Endothelial cell of umbilical vein (primary cell): ENCODE results near the gene KLHL1. TPM values are rescaled to one million over a fixed set of nuclear protein-coding genes. Genes with fewer than 3 reads are reported as not detected.

Experiments used
- BruUV-seq: library from RNA; stranded (reverse); fragments of 400-500 nt; replicated peaks from 2 replicates; lab custom pipeline; 2021; lab: Mats Ljungman, UMichigan
- CTCF ChIA-PET: fragments of 300-600, 350-600 bp; sonication (Branson Sonifier 250); formaldehyde crosslinking; loops from one replicate; lab custom pipeline; 2021; ENCODE audit warnings: antibody characterized with exemption, inconsistent platforms; lab: Charles Lee
- POLR2A ChIA-PET: fragments of 300-600, 350-600 bp; sonication (Branson Sonifier 250); formaldehyde crosslinking; loops from one replicate; lab custom pipeline; 2021; ENCODE audit warnings: antibody characterized with exemption, inconsistent platforms; lab: Charles Lee
- DNase-seq: peaks from one replicate; pipeline ENCODE4 v3.0.0-alpha.2; 2011; ENCODE audit warnings: low read depth, low spot score
- FAIRE-seq: peaks from 2 replicates; lab custom pipeline; 2011; peaks lifted over from hg19 to GRCh38; lab: Jason Lieb, UNC
- H2AFZ ChIP-seq: 2 replicates; pipeline ENCODE4 v1.6.0; 2012; ENCODE audit warnings: low read depth, low read length, control low read depth, inconsistent platforms
- H3K27ac ChIP-seq: 2 replicates; pipeline ENCODE4 v1.5.1; 2011; ENCODE audit warnings: low read depth, mild to moderate bottlenecking, control low read depth, low read length, moderate library complexity; ENCODE audit not compliant: insufficient read depth
- H3K27me3 ChIP-seq, 2 experiments: 2 replicates each; pipeline versions ENCODE4 v1.6.0 to v1.6.1; 2011; ENCODE audit warnings: low read length in 2 of 2, mixed read lengths in 1 of 2; ENCODE audit not compliant: control insufficient read depth in 2 of 2, insufficient read depth in 2 of 2
- H3K36me3 ChIP-seq, 2 experiments: 2 replicates in 1 of 2; 3 replicates in 1 of 2; pipeline ENCODE4 v1.5.1; 2011; ENCODE audit warnings: low read length in 2 of 2, mild to moderate bottlenecking in 1 of 2, moderate library complexity in 1 of 2; ENCODE audit not compliant: control insufficient read depth in 2 of 2, insufficient read depth in 2 of 2; ENCODE audit errors: extremely low read depth in 1 of 2
- H3K4me1 ChIP-seq: 3 replicates; pipeline ENCODE4 v1.5.1; 2011; ENCODE audit warnings: mild to moderate bottlenecking, low read length; ENCODE audit not compliant: control insufficient read depth, insufficient read depth; ENCODE audit errors: extremely low read depth
- H3K4me2 ChIP-seq: 2 replicates; pipeline ENCODE4 v1.6.1; 2011; ENCODE audit warnings: low read length, control low read depth, mixed read lengths; ENCODE audit not compliant: insufficient read depth
- H3K4me3 ChIP-seq, 3 experiments: fragments of 200-600 bp in 1 of 3; sonication (generic), shearing (Covaris generic) in 1 of 3; replicated peaks in 1 of 3; 2 replicates each; pipeline ENCODE4 v1.5.1; 2011 to 2016; ENCODE audit warnings: control low read depth in 3 of 3, low read length in 3 of 3, mild to moderate bottlenecking in 2 of 3, inconsistent platforms in 1 of 3, low read depth in 1 of 3, moderate library complexity in 1 of 3; ENCODE audit not compliant: insufficient read depth in 1 of 3
- H3K79me2 ChIP-seq: 2 replicates; pipeline ENCODE4 v1.6.0; 2012; ENCODE audit warnings: low read length, inconsistent platforms; ENCODE audit not compliant: control insufficient read depth, insufficient read depth
- H3K9ac ChIP-seq: replicated peaks from 2 replicates; pipeline ENCODE3; 2011; ENCODE audit warnings: low read length, control low read depth; ENCODE audit not compliant: insufficient read depth; ENCODE audit errors: extremely low read depth
- H3K9me1 ChIP-seq: replicated peaks from 3 replicates; pipeline ENCODE4 v1.6.0; 2011; ENCODE audit warnings: mild to moderate bottlenecking, low read length; ENCODE audit not compliant: control insufficient read depth, insufficient read depth; ENCODE audit errors: extremely low read depth
- H3K9me3 ChIP-seq: replicated peaks from 2 replicates; pipeline ENCODE4 v1.5.1; 2012; ENCODE audit warnings: low read length, inconsistent platforms; ENCODE audit not compliant: control insufficient read depth, insufficient read depth
- H4K20me1 ChIP-seq: replicated peaks from 2 replicates; pipeline ENCODE3; 2011; ENCODE audit warnings: mild to moderate bottlenecking, low read length; ENCODE audit not compliant: control insufficient read depth, insufficient read depth; ENCODE audit errors: extremely low read depth
- CTCF ChIP-seq, 2 donors: IDR thresholded peaks; 1 replicate in 1 of 2; 2 replicates in 1 of 2; pipeline ENCODE4 v1.5.1; 2011; ENCODE audit warnings: low read length in 2 of 2, mild to moderate bottlenecking in 2 of 2, moderate library complexity in 2 of 2, control low read depth in 1 of 2, inconsistent platforms in 1 of 2, low read depth in 1 of 2; ENCODE audit not compliant: insufficient read depth in 1 of 2; ENCODE audit errors: extremely low read depth in 1 of 2
- EZH2 ChIP-seq: IDR thresholded peaks from 2 replicates; pipeline ENCODE4 v1.6.1; 2012; ENCODE audit warnings: borderline replicate concordance, low read depth, mild to moderate bottlenecking, moderate library complexity, low read length, inconsistent platforms; ENCODE audit not compliant: severe bottlenecking
- FOS ChIP-seq: IDR thresholded peaks from 2 replicates; pipeline ENCODE4 v1.6.1; 2011; ENCODE audit warnings: mild to moderate bottlenecking, low read length, moderate library complexity, borderline replicate concordance; ENCODE audit not compliant: insufficient read depth
- GATA2 ChIP-seq: IDR thresholded peaks from 2 replicates; pipeline ENCODE4 v1.7.0; 2011; ENCODE audit warnings: low read depth, mild to moderate bottlenecking, moderate library complexity, mixed read lengths, low read length; ENCODE audit not compliant: insufficient read length, insufficient read depth
- MAX ChIP-seq: IDR thresholded peaks from 2 replicates; pipeline ENCODE4 v1.6.1; 2011; ENCODE audit not compliant: insufficient read depth, insufficient read length
- MYC ChIP-seq: IDR thresholded peaks from one replicate; pipeline ENCODE4 v1.6.1; 2011; ENCODE audit warnings: mild to moderate bottlenecking, low read depth, low read length
- POLR2A ChIP-seq: IDR thresholded peaks from 2 replicates; pipeline ENCODE4 v1.6.1; 2012; ENCODE audit warnings: low read depth, mild to moderate bottlenecking, control low read depth, low read length
- POLR2AphosphoS5 ChIP-seq: IDR thresholded peaks from 2 replicates; pipeline ENCODE4 v1.6.1; 2012; ENCODE audit warnings: low read depth, mild to moderate bottlenecking, control low read depth, low read length, moderate library complexity; ENCODE audit not compliant: insufficient read depth
- dilution Hi-C: fragments of 300-500 bp; cut with MboI; formaldehyde crosslinking; loops from one replicate; pipeline ENCODE4 v1.15.0; 2019; ENCODE audit warnings: low sequenced_read_pairs; ENCODE audit not compliant: extremely low pct_ligation_motif_present
- intact Hi-C: fragments of 100-400 bp; cut with micrococcal nuclease; formaldehyde crosslinking; loops from one replicate; pipeline ENCODE4 v1.10.0; 2022
- polyA plus RNA-seq, 4 experiments: library from polyadenylated mRNA; depleted of rRNA in 3 of 4; stranded (reverse) in 3 of 4; unstranded in 1 of 4; fragments of >200 nt; gene quantifications; 2 replicates each; pipeline versions ENCODE4 v1.2.1 to v1.2.3, GENCODE V29; 2011 to 2012; ENCODE audit warnings: missing spikeins in 1 of 4
- total RNA-seq: library from RNA; stranded (reverse); gene quantifications from 2 replicates; pipeline ENCODE4 v1.2.3, GENCODE V29; 2021

Gene KLHL1
- total and polyA plus RNA-seq, 2 donors (not counting 3 experiments of a cell fraction or from before 2014, with no cell fraction given), result not detected

- Histone ChIP-seq H3K27ac (no peak overlapping the region), H3K9ac (no peak overlapping the region), H4K20me1 (no peaks in the 10 kb centered on the region), H3K27me3 (no peaks in the 10 kb centered on the region), H3K9me3 (no peaks in the 10 kb centered on the region), H2AFZ (no peak overlapping the region), H3K4me1 (no peaks in the 10 kb centered on the region), H3K9me1 (no peaks in the 10 kb centered on the region), H3K79me2 (no peaks in the 10 kb centered on the region), H3K4me3 (no peak overlapping the region), H3K36me3 (no peaks in the 10 kb centered on the region), H3K4me2 (no peak overlapping the region)
- BruUV-seq, result no TSS peak
- DNase-seq (no peak), FAIRE-seq (no peak)
- no peak for TF ChIP-seq CTCF (IDR thresholded peaks at IDR 0.05; ENCODE audit: extremely low read depth in 1 of 2, insufficient read depth in 1 of 2, low read depth in 1 of 2, low read length in 2 of 2)
- no peak for TF ChIP-seq MYC
- TF ChIP-seq FOS, result no peak
- TF ChIP-seq POLR2A, result no peak
- TF ChIP-seq EZH2, result no peak
- no peak for TF ChIP-seq GATA2
- no peak for TF ChIP-seq MAX
- no peak for TF ChIP-seq POLR2AphosphoS5
- ChIA-PET POLR2A (no interaction called here), CTCF (no interaction called here)
- intact Hi-C loops (no loop called here), dilution Hi-C loops (no loop called here)
Observed at GRCh38 chr13:69657676-69658075, 450.6 kb downstream of the KLHL1 start.
